Measurements from ENCODE around the gene TUBA3D.
"Not testable (repeated sequence)": the region's sequence is repeated elsewhere in the genome, so short reads cannot be mapped to it uniquely, and the experiment has no call there.

DNA sequence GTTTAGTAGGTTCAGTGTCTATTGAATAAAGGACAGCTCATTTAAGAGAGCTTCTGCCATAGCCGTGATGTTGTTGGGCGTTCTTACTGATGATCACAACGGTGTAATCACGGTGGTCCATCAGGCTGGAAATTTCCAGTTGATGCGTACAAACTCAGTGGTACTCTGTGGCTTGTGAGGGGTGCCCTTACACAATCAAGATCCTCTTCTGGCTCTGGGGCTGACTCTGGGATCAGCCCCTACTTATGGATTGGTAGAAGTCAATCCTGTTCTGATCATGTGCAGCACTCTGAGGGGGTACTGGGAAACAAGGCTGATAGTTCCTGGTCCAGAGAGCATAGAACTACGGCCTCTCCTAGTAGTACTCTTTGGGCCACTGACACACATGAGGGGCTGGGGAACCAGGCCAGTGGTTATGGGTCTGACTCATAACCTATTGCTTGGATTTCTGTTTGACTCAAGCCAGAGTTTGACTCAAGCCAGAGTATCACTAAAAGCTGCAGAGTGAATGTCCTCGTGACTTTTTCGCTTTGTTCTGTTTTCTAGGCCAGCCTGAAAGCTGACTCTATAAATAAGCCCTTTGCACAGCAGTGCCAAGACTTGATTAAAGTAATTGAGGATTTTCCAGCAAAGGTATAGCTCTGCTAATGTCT, 22.5 kb downstream of the TUBA3D start:
- not testable (repeated sequence) for TF ChIP-seq ZNF26 (tag by site-specific recombination; IDR thresholded peaks at IDR 0.05); ZNF530 (tag by site-specific recombination; IDR thresholded peaks at IDR 0.05; ENCODE audit: low read depth); CTCF (tag by site-specific recombination; IDR thresholded peaks at IDR 0.05); ZNF585B (tag by site-specific recombination; IDR thresholded peaks at IDR 0.05); ZFP41 (tag by site-specific recombination; IDR thresholded peaks at IDR 0.05; ENCODE audit: borderline replicate concordance)
